Astrocyte (in vitro differentiated cells and primary cell): ENCODE measurements around the gene SCRN1.

ENCODE experiments used
- CTCF ChIP-seq: IDR thresholded peaks from 2 replicates; pipeline ENCODE4 v1.5.1; 2011; ENCODE audit warnings: low read depth, mild to moderate bottlenecking, inconsistent platforms, low read length, moderate library complexity; ENCODE audit not compliant: insufficient read depth
- EZH2 ChIP-seq: IDR thresholded peaks from 2 replicates; pipeline ENCODE4 v1.6.1; 2012; ENCODE audit warnings: mild to moderate bottlenecking, low read length, inconsistent platforms; ENCODE audit not compliant: insufficient read depth

- TF ChIP-seq CTCF, result no peak
- no peak for TF ChIP-seq EZH2
Observed at GRCh38 chr7:29885626-29886025, 104.0 kb downstream of the SCRN1 start.
